GM18951 (cell line): ENCODE data around the gene SLC28A2.

Experiments
- POLR2A ChIP-seq: IDR thresholded peaks from 4 replicates; pipeline ENCODE4 v1.6.1; 2011; ENCODE audit warnings: mild to moderate bottlenecking; ENCODE audit not compliant: insufficient read length, insufficient read depth; ENCODE audit errors: extremely low read depth
- in situ Hi-C: fragments of 300-500 bp; cut with MboI; formaldehyde crosslinking; loops from one replicate; pipeline ENCODE4 v1.12.0; 2022; ENCODE audit warnings: low sequenced_read_pairs, mixed read lengths, inconsistent platforms; ENCODE audit not compliant: unreplicated experiment

SLC28A2 gene, protein sequence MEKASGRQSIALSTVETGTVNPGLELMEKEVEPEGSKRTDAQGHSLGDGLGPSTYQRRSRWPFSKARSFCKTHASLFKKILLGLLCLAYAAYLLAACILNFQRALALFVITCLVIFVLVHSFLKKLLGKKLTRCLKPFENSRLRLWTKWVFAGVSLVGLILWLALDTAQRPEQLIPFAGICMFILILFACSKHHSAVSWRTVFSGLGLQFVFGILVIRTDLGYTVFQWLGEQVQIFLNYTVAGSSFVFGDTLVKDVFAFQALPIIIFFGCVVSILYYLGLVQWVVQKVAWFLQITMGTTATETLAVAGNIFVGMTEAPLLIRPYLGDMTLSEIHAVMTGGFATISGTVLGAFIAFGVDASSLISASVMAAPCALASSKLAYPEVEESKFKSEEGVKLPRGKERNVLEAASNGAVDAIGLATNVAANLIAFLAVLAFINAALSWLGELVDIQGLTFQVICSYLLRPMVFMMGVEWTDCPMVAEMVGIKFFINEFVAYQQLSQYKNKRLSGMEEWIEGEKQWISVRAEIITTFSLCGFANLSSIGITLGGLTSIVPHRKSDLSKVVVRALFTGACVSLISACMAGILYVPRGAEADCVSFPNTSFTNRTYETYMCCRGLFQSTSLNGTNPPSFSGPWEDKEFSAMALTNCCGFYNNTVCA

GRCh38 chr15:45251888-45252287 lies at the start of gene SLC28A2:
SLC28A2 (plus strand) TSS chr15:45252234; CDS start chr15:45253216, 982 bp downstream.
- in situ Hi-C loops = no loop called here
- TF ChIP-seq POLR2A = no peak

DNA sequence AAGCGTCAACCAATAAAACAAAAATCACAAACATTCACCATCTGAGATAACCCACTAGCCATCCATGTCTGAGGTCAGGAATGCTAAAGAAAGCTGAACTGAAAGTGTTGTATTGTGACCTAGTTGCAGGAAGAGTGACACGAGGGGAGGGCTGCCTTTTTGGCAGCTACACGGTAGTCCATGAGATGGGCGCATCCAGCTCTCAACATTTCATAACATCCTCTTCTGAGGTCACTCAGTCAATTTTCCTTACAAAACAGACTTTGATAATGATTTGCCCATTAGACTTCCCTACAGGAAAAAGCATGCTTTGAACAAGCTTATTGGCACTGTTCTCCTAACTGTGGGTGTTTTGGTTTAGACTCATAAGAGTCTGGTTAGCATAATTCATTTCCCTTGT lies 48.9 kb upstream of the SLC28A2 start:
- no peak for TF ChIP-seq POLR2A
- in situ Hi-C loops = loop anchor here (10.0 kb wide), 1 partner anchor 202 kb away; a partner anchor contains a TSS

DNA sequence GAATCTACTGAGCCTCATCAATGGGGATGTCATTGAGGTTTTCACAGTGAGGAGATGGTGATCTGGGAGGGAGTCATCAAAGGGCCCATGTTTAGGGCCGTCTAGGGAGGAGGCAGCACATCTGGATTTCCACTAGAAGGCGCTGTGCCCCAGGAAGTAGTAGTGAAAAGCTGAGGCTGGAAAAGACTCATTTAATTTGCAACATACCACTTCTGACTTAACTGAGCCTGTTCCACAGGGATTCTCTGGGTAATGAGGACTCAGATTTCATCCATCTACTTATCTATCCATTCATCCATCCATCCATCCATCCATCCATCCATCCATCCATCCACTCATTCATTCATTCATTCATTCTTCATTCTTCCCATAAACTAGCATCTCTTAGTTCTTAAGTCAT lies 46.8 kb upstream of the SLC28A2 start:
- in situ Hi-C loops = loop anchor here (10.0 kb wide), 1 partner anchor 200 kb away; a partner anchor contains a TSS
- TF ChIP-seq POLR2A = no peak

GRCh38 chr15:45212493-45212892 lies 39.5 kb upstream of the SLC28A2 start:
- no peak for TF ChIP-seq POLR2A
- in situ Hi-C loops = no loop called here

- in situ Hi-C loops = no loop called here
- no peak for TF ChIP-seq POLR2A
These were observed 30.9 kb upstream of the SLC28A2 start for GRCh38 chr15:45221053-45221599.

- in situ Hi-C loops = no loop called here
- no peak for TF ChIP-seq POLR2A
These were observed 30.1 kb upstream of the SLC28A2 start for GRCh38 chr15:45221967-45222366.

- in situ Hi-C loops = no loop called here
- TF ChIP-seq POLR2A = no peak
These were observed 27.3 kb upstream of the SLC28A2 start for GRCh38 chr15:45224621-45225217.

GRCh38 chr15:45225506-45226273 lies 26.3 kb upstream of the SLC28A2 start:
- in situ Hi-C loops = no loop called here
- TF ChIP-seq POLR2A = no peak

- in situ Hi-C loops = no loop called here
- no peak for TF ChIP-seq POLR2A
These were observed 23.1 kb upstream of the SLC28A2 start for GRCh38 chr15:45228931-45229330.

DNA sequence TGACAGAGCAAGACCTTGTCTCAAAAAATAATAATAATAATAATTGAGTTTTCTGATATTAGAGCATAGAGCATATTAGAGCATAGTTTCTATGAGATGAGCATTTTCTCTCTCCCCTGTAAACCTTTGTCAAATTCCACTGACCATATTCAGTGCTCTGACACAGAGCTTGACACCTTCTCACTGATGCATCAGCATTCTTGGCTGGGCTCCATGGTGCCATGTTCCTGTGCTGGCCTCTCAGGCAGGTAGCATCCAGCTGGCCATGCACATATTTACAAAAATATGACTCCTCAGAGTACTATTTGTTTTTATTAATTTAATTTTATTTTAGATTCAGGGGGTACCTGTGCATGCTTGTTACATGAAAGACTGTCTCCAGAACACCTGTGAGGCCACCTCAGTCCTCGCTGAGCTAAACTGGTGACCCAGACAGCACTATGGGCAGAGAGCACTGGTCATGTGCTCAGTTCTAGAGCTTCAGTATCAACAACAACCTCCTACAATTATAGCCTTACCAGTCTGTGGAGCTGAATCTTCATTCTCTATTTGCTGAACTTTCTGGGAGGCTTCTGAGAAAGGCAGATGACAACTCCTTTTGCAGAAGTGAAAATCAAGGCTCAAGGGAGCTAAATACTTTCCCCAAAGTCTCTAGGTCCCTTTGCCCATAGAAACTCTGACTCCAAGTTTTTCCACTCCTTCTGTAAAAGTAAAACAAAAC lies 21.6 kb upstream of the SLC28A2 start:
- no peak for TF ChIP-seq POLR2A
- in situ Hi-C loops = no loop called here

GRCh38 chr15:45231132-45231531 lies 20.9 kb upstream of the SLC28A2 start:
- in situ Hi-C loops = no loop called here
- TF ChIP-seq POLR2A = no peak

GRCh38 chr15:45231864-45232562 lies 20.0 kb upstream of the SLC28A2 start:
- no peak for TF ChIP-seq POLR2A
- in situ Hi-C loops = no loop called here
